PFSK-1 (cell line): ENCODE measurements around the gene TOX2.

ENCODE experiments used
- FOXP2 ChIP-seq: optimal IDR thresholded peaks from 2 replicates; pipeline ENCODE3; 2011; ENCODE audit warnings: borderline replicate concordance, control low read depth, inconsistent platforms; ENCODE audit not compliant: insufficient read depth; ENCODE audit errors: extremely low read length, extremely low read depth
- POLR2AphosphoS5 ChIP-seq: IDR thresholded peaks from 2 replicates; pipeline ENCODE4 v1.6.1; 2012; ENCODE audit warnings: low read depth, mild to moderate bottlenecking, control low read depth, low read length, moderate library complexity
- SIN3A ChIP-seq: IDR thresholded peaks from 2 replicates; pipeline ENCODE4 v1.6.1; 2012; ENCODE audit warnings: mild to moderate bottlenecking, low read length, moderate library complexity, borderline replicate concordance; ENCODE audit not compliant: insufficient read depth
- TAF1 ChIP-seq: IDR thresholded peaks from 2 replicates; pipeline ENCODE4 v1.6.1; 2012; ENCODE audit warnings: low read length, control low read depth, borderline replicate concordance; ENCODE audit not compliant: insufficient read depth
- TF ChIP-seq, protein P1 (sequence below), 2 experiments: IDR thresholded peaks; 2 replicates each; pipeline versions ENCODE4 v1.6.1 to v1.8.0; 2011 to 2012; ENCODE audit warnings: low read depth in 2 of 2, low read length in 2 of 2, control low read depth in 1 of 2, inconsistent platforms in 1 of 2, mild to moderate bottlenecking in 1 of 2, moderate library complexity in 1 of 2; ENCODE audit not compliant: insufficient read depth in 1 of 2

TOX2 gene

DNA sequence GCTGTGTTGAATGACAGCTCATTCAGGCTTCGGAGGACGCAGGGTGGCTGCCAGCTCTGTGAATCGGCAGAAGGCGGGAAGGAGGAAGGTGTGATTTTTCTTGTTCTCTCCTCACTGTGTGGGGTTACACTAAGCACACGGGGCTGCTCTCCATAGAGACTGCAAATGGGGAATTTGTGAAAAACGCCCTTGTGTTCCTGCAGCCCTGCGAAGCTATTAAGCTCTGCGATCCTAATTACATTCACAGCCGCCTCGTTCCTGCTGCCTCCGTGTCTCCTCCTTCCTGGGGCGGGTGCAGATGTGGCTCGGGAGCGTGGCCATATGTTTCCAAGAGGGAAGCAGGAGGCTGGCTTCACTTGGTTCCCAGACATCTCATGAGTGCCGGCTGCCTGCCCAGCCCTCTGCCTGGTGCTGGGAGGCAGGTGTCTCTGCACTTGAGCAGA lies 124.0 kb downstream of the TOX2 start:
- TF ChIP-seq TAF1, result no peak
- no peak for TF ChIP-seq FOXP2
- no peak for TF ChIP-seq POLR2AphosphoS5
- TF ChIP-seq SIN3A, result no peak
- TF ChIP-seq, protein P1, sequence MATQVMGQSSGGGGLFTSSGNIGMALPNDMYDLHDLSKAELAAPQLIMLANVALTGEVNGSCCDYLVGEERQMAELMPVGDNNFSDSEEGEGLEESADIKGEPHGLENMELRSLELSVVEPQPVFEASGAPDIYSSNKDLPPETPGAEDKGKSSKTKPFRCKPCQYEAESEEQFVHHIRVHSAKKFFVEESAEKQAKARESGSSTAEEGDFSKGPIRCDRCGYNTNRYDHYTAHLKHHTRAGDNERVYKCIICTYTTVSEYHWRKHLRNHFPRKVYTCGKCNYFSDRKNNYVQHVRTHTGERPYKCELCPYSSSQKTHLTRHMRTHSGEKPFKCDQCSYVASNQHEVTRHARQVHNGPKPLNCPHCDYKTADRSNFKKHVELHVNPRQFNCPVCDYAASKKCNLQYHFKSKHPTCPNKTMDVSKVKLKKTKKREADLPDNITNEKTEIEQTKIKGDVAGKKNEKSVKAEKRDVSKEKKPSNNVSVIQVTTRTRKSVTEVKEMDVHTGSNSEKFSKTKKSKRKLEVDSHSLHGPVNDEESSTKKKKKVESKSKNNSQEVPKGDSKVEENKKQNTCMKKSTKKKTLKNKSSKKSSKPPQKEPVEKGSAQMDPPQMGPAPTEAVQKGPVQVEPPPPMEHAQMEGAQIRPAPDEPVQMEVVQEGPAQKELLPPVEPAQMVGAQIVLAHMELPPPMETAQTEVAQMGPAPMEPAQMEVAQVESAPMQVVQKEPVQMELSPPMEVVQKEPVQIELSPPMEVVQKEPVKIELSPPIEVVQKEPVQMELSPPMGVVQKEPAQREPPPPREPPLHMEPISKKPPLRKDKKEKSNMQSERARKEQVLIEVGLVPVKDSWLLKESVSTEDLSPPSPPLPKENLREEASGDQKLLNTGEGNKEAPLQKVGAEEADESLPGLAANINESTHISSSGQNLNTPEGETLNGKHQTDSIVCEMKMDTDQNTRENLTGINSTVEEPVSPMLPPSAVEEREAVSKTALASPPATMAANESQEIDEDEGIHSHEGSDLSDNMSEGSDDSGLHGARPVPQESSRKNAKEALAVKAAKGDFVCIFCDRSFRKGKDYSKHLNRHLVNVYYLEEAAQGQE (IDR thresholded peaks at IDR 0.05; ENCODE audit: insufficient read depth in 1 of 2, low read depth in 2 of 2, low read length in 2 of 2), result no peak

DNA sequence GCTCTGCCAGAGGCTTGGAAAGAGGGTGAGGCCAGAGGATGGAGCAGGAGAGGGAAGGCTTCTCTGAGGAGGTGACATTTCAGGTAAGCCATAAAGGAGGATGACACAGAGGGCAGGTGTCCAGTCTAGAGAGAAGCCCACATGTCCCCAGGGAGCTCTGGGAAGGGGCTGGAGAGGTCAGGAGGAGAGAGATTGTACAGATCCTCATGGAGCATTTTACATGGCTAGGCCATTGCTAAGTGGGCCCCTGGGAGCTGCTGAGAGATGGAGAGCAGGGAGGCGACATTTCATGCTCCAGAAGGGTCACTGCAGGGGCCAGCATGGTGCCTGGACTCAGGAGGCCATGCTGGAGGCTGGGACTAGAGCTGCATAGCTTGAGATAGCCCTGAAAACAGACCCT lies 124.5 kb downstream of the TOX2 start:
- TF ChIP-seq POLR2AphosphoS5 (no peak), TAF1 (no peak), FOXP2 (no peak), SIN3A (no peak)
- TF ChIP-seq, protein P1 (IDR thresholded peaks at IDR 0.05; ENCODE audit: insufficient read depth in 1 of 2, low read depth in 2 of 2, low read length in 2 of 2), result no peak

DNA sequence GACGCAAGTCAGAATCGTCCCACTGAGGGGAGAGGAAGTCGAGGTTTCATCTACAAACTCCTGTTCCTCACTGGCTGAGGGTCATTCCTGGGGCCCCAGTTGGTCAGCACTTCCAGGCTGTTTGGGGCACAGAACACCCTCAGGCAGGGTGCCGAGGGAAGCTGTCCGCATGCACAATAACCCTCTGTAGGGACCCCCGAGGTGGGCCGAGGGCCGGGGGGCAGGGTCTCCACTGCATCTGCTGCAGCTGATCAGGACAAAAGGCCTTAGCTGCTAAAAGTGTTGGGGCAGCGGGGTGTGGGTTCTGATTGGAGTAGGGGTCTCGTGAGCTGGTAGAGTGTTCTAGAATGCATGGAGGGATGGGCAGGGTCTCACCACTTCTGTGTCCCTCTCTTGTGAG lies 125.1 kb downstream of the TOX2 start:
- TF ChIP-seq TAF1, result no peak
- TF ChIP-seq POLR2AphosphoS5, result no peak

DNA sequence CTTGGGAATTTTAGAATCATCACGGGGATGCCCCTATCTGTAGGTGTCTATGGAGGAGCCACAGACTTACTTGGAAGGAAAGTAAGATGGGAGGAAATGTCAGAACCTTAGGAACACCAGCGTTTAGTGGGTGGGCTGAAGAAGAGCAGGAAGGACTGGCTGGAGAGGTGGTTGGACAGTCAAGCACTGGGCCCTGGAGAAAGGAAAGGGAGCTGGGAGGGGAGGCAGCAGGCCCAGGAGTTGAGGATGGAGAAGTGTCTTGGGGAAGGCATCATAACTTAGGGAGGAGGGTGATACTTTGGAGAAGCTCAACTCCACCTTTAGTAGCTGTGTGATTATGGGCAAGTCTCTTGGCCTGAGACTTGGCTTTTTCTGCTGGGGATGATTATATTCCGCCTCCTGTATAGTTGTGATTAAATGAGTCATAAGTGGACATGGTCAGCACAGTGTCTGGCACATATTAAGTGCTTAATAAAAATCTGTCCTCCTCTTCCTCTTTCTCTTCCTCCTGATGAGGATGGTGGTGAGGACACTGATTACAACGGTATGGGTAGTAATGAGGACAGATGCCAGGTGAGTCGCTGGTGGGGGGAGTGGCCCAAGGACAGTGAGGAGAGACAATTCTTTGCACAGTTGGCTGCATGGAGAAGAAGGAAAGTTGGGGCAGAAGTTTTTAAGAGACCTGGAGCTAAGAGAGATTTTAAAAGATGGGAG lies 125.7 kb downstream of the TOX2 start:
- TF ChIP-seq SIN3A (no peak), FOXP2 (no peak), TAF1 (no peak), POLR2AphosphoS5 (no peak)
- TF ChIP-seq, protein P1 (IDR thresholded peaks at IDR 0.05; ENCODE audit: insufficient read depth in 1 of 2, low read depth in 2 of 2, low read length in 2 of 2), result no peak

DNA sequence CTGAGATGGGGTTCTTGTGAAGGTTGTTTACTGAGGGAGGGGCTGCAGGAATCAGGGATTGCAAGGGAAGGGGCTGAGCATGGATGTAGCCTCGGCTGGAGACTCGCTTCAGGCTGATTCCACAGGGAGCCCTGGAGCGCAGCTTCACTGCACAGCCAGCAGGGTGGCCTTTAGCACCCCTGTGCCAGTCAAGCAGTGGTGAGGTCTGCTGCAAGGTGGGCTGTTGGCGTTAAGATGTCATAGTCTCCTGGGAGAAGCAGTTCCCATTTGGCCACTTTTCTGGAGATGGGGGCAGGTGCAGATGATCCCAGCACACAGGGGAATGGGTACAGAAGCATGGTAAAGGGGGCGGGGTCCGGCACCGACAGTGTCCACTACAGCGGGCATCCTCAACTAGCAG lies 126.3 kb downstream of the TOX2 start:
- TF ChIP-seq POLR2AphosphoS5, result no peak
- TF ChIP-seq, protein P1 (IDR thresholded peaks at IDR 0.05; ENCODE audit: insufficient read depth in 1 of 2, low read depth in 2 of 2, low read length in 2 of 2), result no peak
- no peak for TF ChIP-seq TAF1
- TF ChIP-seq SIN3A, result no peak
- TF ChIP-seq FOXP2, result no peak
